SK-N-SH (cell line): ENCODE measurements around the gene MAP3K3. TPM values are rescaled to one million over a fixed set of nuclear protein-coding genes. Genes with fewer than 3 reads are reported as not detected.

Experiments used
- CTCF ChIA-PET: fragments of 300-600, 350-600 bp; formaldehyde crosslinking; extraction: SDS; loops from one replicate; lab custom pipeline; 2021; lab: Yijun Ruan, JAX
- POLR2A ChIA-PET: fragments of 350-600 bp; sonication (Branson Sonifier 250); formaldehyde crosslinking; extraction: SDS; loops from one replicate; lab custom pipeline; 2020; ENCODE audit warnings: antibody characterized with exemption, inconsistent platforms; lab: Yijun Ruan, JAX
- DNase-seq: peaks from one replicate; pipeline ENCODE4 v3.0.0; 2012
- H2AFZ ChIP-seq: fragments of 200-600 bp; sonication (generic); 2 replicates; pipeline ENCODE4 v1.8.1; 2016; ENCODE audit warnings: antibody characterized with exemption, mild to moderate bottlenecking, low read depth
- H3F3A ChIP-seq: fragments of 200-600 bp; sonication (generic); replicated peaks from 2 replicates; pipeline ENCODE3; 2016; ENCODE audit warnings: antibody characterized with exemption, mild to moderate bottlenecking; ENCODE audit not compliant: insufficient read depth
- H3K27ac ChIP-seq, 2 experiments: fragments of 200-500 bp in 1 of 2; fragments of 200-600 bp in 1 of 2; sonication (Bioruptor generic) in 1 of 2; sonication (generic), shearing (Covaris generic) in 1 of 2; 2 replicates each; pipeline versions ENCODE4 v1.5.1 to v1.6.1; 2014 to 2016; ENCODE audit warnings: low read depth in 2 of 2, inconsistent platforms in 1 of 2, low read length in 1 of 2, mild to moderate bottlenecking in 1 of 2, mixed read lengths in 1 of 2
- H3K27me3 ChIP-seq: fragments of 200-600 bp; sonication (generic), shearing (Covaris generic); 2 replicates; pipeline ENCODE4 v1.6.1; 2016; ENCODE audit warnings: mixed run types; ENCODE audit not compliant: insufficient read depth
- H3K36me3 ChIP-seq, 2 experiments: fragments of 200-500 bp in 1 of 2; fragments of 200-600 bp in 1 of 2; sonication (Bioruptor generic) in 1 of 2; sonication (generic) in 1 of 2; replicated peaks in 1 of 2; 2 replicates each; pipeline versions ENCODE3 to v1.5.1; 2014 to 2016; ENCODE audit warnings: low read length in 1 of 2, mild to moderate bottlenecking in 1 of 2; ENCODE audit not compliant: insufficient read depth in 2 of 2, control insufficient read depth in 1 of 2
- H3K4me1 ChIP-seq, 2 experiments: fragments of 200-500 bp in 1 of 2; fragments of 200-600 bp in 1 of 2; sonication (Bioruptor generic) in 1 of 2; sonication (generic), shearing (Covaris generic) in 1 of 2; 2 replicates each; pipeline versions ENCODE4 v1.5.1 to v1.6.1; 2014 to 2016; ENCODE audit warnings: low read depth in 1 of 2, low read length in 1 of 2, mixed run types in 1 of 2; ENCODE audit not compliant: insufficient read depth in 2 of 2, control insufficient read depth in 1 of 2
- H3K4me2 ChIP-seq: fragments of 200-600 bp; sonication (generic), shearing (Covaris generic); 2 replicates; pipeline ENCODE4 v1.6.1; 2017; ENCODE audit warnings: mixed run types
- H3K4me3 ChIP-seq, 2 experiments: fragments of 200-500 bp in 1 of 2; fragments of 200-600 bp in 1 of 2; sonication (Bioruptor generic) in 1 of 2; sonication (generic), shearing (Covaris generic) in 1 of 2; 2 replicates each; pipeline versions ENCODE4 v1.5.1 to v1.8.1; 2014 to 2016; ENCODE audit warnings: low read depth in 2 of 2, inconsistent platforms in 1 of 2, low read length in 1 of 2, mild to moderate bottlenecking in 1 of 2, mixed read lengths in 1 of 2, moderate library complexity in 1 of 2
- H3K79me2 ChIP-seq: fragments of 200-600 bp; sonication (generic); 2 replicates; pipeline ENCODE4 v1.8.1; 2017; ENCODE audit warnings: mild to moderate bottlenecking; ENCODE audit not compliant: insufficient read depth
- H3K9ac ChIP-seq: fragments of 200-600 bp; sonication (generic); 2 replicates; pipeline ENCODE4 v1.6.1; 2017; ENCODE audit warnings: mixed run types
- H3K9me2 ChIP-seq: fragments of 200-600 bp; sonication (generic); 2 replicates; pipeline ENCODE4 v1.6.1; 2017; ENCODE audit warnings: mixed run types
- H3K9me3 ChIP-seq: fragments of 200-600 bp; sonication (generic); 2 replicates; pipeline ENCODE4 v1.6.1; 2017; ENCODE audit warnings: mixed run types, mild to moderate bottlenecking, moderate library complexity
- H4K20me1 ChIP-seq: fragments of 200-600 bp; sonication (generic); 2 replicates; pipeline ENCODE4 v1.6.1; 2017; ENCODE audit warnings: mild to moderate bottlenecking, mixed run types; ENCODE audit not compliant: insufficient read depth
- CHD2 ChIP-seq: fragments of 150-350 bp; IDR thresholded peaks from 2 replicates; pipeline ENCODE4 v1.6.1; 2018; ENCODE audit warnings: low read length; ENCODE audit not compliant: partially characterized antibody
- CTCF ChIP-seq: fragments of 200-600 bp; sonication (generic); IDR thresholded peaks from 2 replicates; pipeline ENCODE4 v1.6.1; 2017; ENCODE audit warnings: antibody characterized with exemption, mild to moderate bottlenecking, moderate library complexity
- ELF1 ChIP-seq: IDR thresholded peaks from 2 replicates; pipeline ENCODE4 v1.4.0; 2012
- FOXJ3 ChIP-seq: sonication (generic); formaldehyde crosslinking; IDR thresholded peaks from 2 replicates; pipeline ENCODE4 v1.5.1; 2020; ENCODE audit warnings: mild to moderate bottlenecking, missing genetic modification reagents
- MAX ChIP-seq: IDR thresholded peaks from 2 replicates; pipeline ENCODE4 v1.4.0; 2012; ENCODE audit warnings: low read depth
- MXI1 ChIP-seq: IDR thresholded peaks from 2 replicates; pipeline ENCODE4 v1.6.1; 2012; ENCODE audit warnings: mild to moderate bottlenecking, low read depth, low read length, improper control_type of control experiment
- RAD21 ChIP-seq: IDR thresholded peaks from 2 replicates; pipeline ENCODE4 v1.6.1; 2012; ENCODE audit warnings: mild to moderate bottlenecking, low read length
- REST ChIP-seq: IDR thresholded peaks from 2 replicates; pipeline ENCODE4 v1.6.1; 2012; ENCODE audit warnings: mild to moderate bottlenecking, low read depth, low read length, moderate library complexity
- WGBS: methylation state at CpG from one replicate; pipeline ENCODE4 v1.1.6; 2017; ENCODE audit warnings: low lambda C conversion rate; 5-methylcytosine and 5-hydroxymethylcytosine counted together
- polyA plus RNA-seq, 3 experiments: library from polyadenylated mRNA; depleted of rRNA; stranded (reverse); fragments of >200 nt; gene quantifications; 2 replicates each; pipeline ENCODE4 v1.2.3, GENCODE V29; 2012

MAP3K3 gene
- polyA plus RNA-seq, 1 of the 3 experiments (the other 2 are of a cell fraction), result 25.3 TPM

- TF ChIP-seq MXI1 (peak; percentile 52), RAD21 (peak; percentile 6; the same call in 1 of the 2 replicates), FOXJ3 (no peak), MAX (peak; percentile 89; the same call in 1 of the 2 replicates), CHD2 (no peak), ELF1 (no peak), CTCF (peak; percentile 23), REST (0 out of 2 replicates have a peak, but pooled peaks have one; percentile 24)
- TF ChIP-seq, all 33 proteins: peak for 5
- peak; percentile 97 for DNase-seq
- peaks cover 9 to 68% of the 10 kb centered on the region in 2 experiments; a peak in 3 of 4 replicates for H3K4me1 ChIP-seq
- H3K9ac ChIP-seq, result peak overlapping the region; percentile 85
- no peaks in the 10 kb centered on the region for H3K9me2 ChIP-seq
- ChIA-PET POLR2A (interaction anchor here (0.6 to 2.2 kb wide), 11 partner anchors 9 to 275 kb away, joined by 3 to 10 read pairs (median 4); partner anchors contain the start of genes CCDC47, DDX42 and MAP3K3), CTCF (interaction anchor here (0.6 to 2.4 kb wide), 21 partner anchors 10 to 275 kb away, joined by 3 to 14 read pairs (median 4); partner anchors contain the start of gene MAP3K3)
- H3K36me3 ChIP-seq, result peaks cover 12 to 40% of the 10 kb centered on the region in 2 experiments
- H2AFZ ChIP-seq, result peak overlapping the region; percentile 85; the same call in 1 of the 2 replicates
- H3F3A ChIP-seq, result peaks cover 36% of the 10 kb centered on the region
- no peaks in the 10 kb centered on the region for H3K9me3 ChIP-seq
- 65% methylated on average over 60 of the region's 88 CpGs for WGBS
- H3K4me2 ChIP-seq, result peak overlapping the region; percentile 99
- peaks cover 25% of the 10 kb centered on the region for H3K79me2 ChIP-seq
- H3K27ac ChIP-seq, result peak overlapping the region; percentile 64 to 98
- peaks cover 11% of the 10 kb centered on the region for H4K20me1 ChIP-seq
- no peaks in the 10 kb centered on the region for H3K27me3 ChIP-seq
- H3K4me3 ChIP-seq, result peak overlapping the region; percentile 84 to 89
Observed at GRCh38 chr17:63700528-63701455, 78.6 kb downstream of the MAP3K3 start.
